ENCODE measurements around the gene EPHB3.
"Not testable (repeated sequence)": the region's sequence is repeated elsewhere in the genome, so short reads cannot be mapped to it uniquely, and the experiment has no call there.

Gene EPHB3

GRCh38 chr3:184600685-184601377 is 39.2 kb downstream of the EPHB3 start:
- DNase-seq (ENCODE audit: low spot score), result no peak

- no peak for DNase-seq (ENCODE audit: low spot score)
Measured at GRCh38 chr3:184601576-184602371, 40.2 kb downstream of the EPHB3 start.

- no peak for DNase-seq (ENCODE audit: low spot score)
Measured at GRCh38 chr3:184602372-184603150, 41.0 kb downstream of the EPHB3 start.

- DNase-seq (ENCODE audit: low spot score), result no peak
Measured at GRCh38 chr3:184603151-184604030, 41.8 kb downstream of the EPHB3 start.

- no peak for DNase-seq (ENCODE audit: low spot score)
Measured at GRCh38 chr3:184604039-184604601, 42.5 kb downstream of the EPHB3 start.

GRCh38 chr3:184604615-184605290 is 43.2 kb downstream of the EPHB3 start:
- no peak for DNase-seq (ENCODE audit: low spot score)

GRCh38 chr3:184608209-184608608 is 46.6 kb downstream of the EPHB3 start:
- no peak for DNase-seq (ENCODE audit: low spot score)

GRCh38 chr3:184609476-184610244 is 48.1 kb downstream of the EPHB3 start:
- no peak for DNase-seq (ENCODE audit: low spot score)

GRCh38 chr3:184610245-184610871 is 48.8 kb downstream of the EPHB3 start:
- DNase-seq (ENCODE audit: low spot score), result no peak

GRCh38 chr3:184611607-184612281 is 50.2 kb downstream of the EPHB3 start:
- no peak for DNase-seq (ENCODE audit: low spot score)

GRCh38 chr3:184615396-184615795 is 53.8 kb downstream of the EPHB3 start:
- no peak for DNase-seq (ENCODE audit: low spot score)

GRCh38 chr3:184616436-184616835 is 54.9 kb downstream of the EPHB3 start:
- no peak for DNase-seq (ENCODE audit: low spot score)

GRCh38 chr3:184617306-184617705 is 55.7 kb downstream of the EPHB3 start:
- not testable (repeated sequence) for DNase-seq (ENCODE audit: low spot score)

GRCh38 chr3:184618811-184619210 is 57.2 kb downstream of the EPHB3 start:
- no peak for DNase-seq (ENCODE audit: low spot score)

GRCh38 chr3:184619369-184619768 is 57.8 kb downstream of the EPHB3 start:
- DNase-seq (ENCODE audit: low spot score), result no peak

- no peak for DNase-seq (ENCODE audit: low spot score)
Measured at GRCh38 chr3:184619787-184620430, 58.3 kb downstream of the EPHB3 start.

GRCh38 chr3:184620475-184621119 is 59.0 kb downstream of the EPHB3 start:
- DNase-seq (ENCODE audit: low spot score), result no peak

- not testable (repeated sequence) for DNase-seq (ENCODE audit: low spot score)
Measured at GRCh38 chr3:184622156-184622555, 60.6 kb downstream of the EPHB3 start.
